ENCODE data around the gene SREK1.
A peak's percentile ranks its signal among the peaks of the same experiment; 100 is the strongest.
"Not testable (repeated sequence)": the region's sequence is repeated elsewhere in the genome, so short reads cannot be mapped to it uniquely, and the experiment has no call there.

The SREK1 gene

GRCh38 chr5:66144074-66144833, at the start of gene SREK1:
SREK1 (plus strand) TSS chr5:66144300; CDS start chr5:66144377, 77 bp downstream.
- Histone ChIP-seq H3K9ac (ENCODE audit: low read depth, low read length) (peak within 1 kb of the TSS; percentile 98), H3K9me3 (ENCODE audit: control insufficient read depth, insufficient read depth, low read length) (no peaks in the 10 kb centered on the region), H3K4me3 (ENCODE audit: low read depth, low read length) (peak within 1 kb of the TSS; percentile 97), H3K4me1 (ENCODE audit: control insufficient read depth, insufficient read depth, low read length) (peaks cover 6% of the 10 kb centered on the region), H3K27me3 (ENCODE audit: control insufficient read depth, insufficient read depth, low read length) (no peaks in the 10 kb centered on the region), H3K27ac (ENCODE audit: low read depth, low read length) (peak within 1 kb of the TSS; percentile 99), H3K36me3 (ENCODE audit: control insufficient read depth, insufficient read depth, low read length) (no peaks in the 10 kb centered on the region)

GRCh38 chr5:66100851-66101250, 43.2 kb upstream of the SREK1 start:
- H3K9ac ChIP-seq (ENCODE audit: low read depth, low read length), result no peak overlapping the region
- peaks cover 22% of the 10 kb centered on the region for H3K9me3 ChIP-seq (ENCODE audit: control insufficient read depth, insufficient read depth, low read length)
- no peaks in the 10 kb centered on the region for H3K4me1 ChIP-seq (ENCODE audit: control insufficient read depth, insufficient read depth, low read length)
- no peak overlapping the region for H3K27ac ChIP-seq (ENCODE audit: low read depth, low read length)
- no peaks in the 10 kb centered on the region for H3K36me3 ChIP-seq (ENCODE audit: control insufficient read depth, insufficient read depth, low read length)
- H3K4me3 ChIP-seq (ENCODE audit: low read depth, low read length), result no peak overlapping the region
- no peaks in the 10 kb centered on the region for H3K27me3 ChIP-seq (ENCODE audit: control insufficient read depth, insufficient read depth, low read length)

- H3K27me3 ChIP-seq (ENCODE audit: control insufficient read depth, insufficient read depth, low read length), result no peaks in the 10 kb centered on the region
- H3K27ac ChIP-seq (ENCODE audit: low read depth, low read length), result no peak overlapping the region
These were observed 30.9 kb upstream of the SREK1 start for GRCh38 chr5:66113160-66113559.

GRCh38 chr5:66118304-66118703, 25.8 kb upstream of the SREK1 start:
- H3K27ac ChIP-seq (ENCODE audit: low read depth, low read length), result no peak overlapping the region
- no peaks in the 10 kb centered on the region for H3K27me3 ChIP-seq (ENCODE audit: control insufficient read depth, insufficient read depth, low read length)
- no peaks in the 10 kb centered on the region for H3K36me3 ChIP-seq (ENCODE audit: control insufficient read depth, insufficient read depth, low read length)
- no peak overlapping the region for H3K9ac ChIP-seq (ENCODE audit: low read depth, low read length)
- H3K9me3 ChIP-seq (ENCODE audit: control insufficient read depth, insufficient read depth, low read length), result no peaks in the 10 kb centered on the region
- no peaks in the 10 kb centered on the region for H3K4me1 ChIP-seq (ENCODE audit: control insufficient read depth, insufficient read depth, low read length)
- H3K4me3 ChIP-seq (ENCODE audit: low read depth, low read length), result no peak overlapping the region

More at GRCh38 chr5:66113160-66113559, 30.9 kb upstream of the SREK1 start:
- Histone ChIP-seq H3K4me3 (ENCODE audit: low read depth, low read length) (no peak overlapping the region), H3K9ac (ENCODE audit: low read depth, low read length) (no peak overlapping the region), H3K9me3 (ENCODE audit: control insufficient read depth, insufficient read depth, low read length) (no peaks in the 10 kb centered on the region), H3K4me1 (ENCODE audit: control insufficient read depth, insufficient read depth, low read length) (no peaks in the 10 kb centered on the region), H3K36me3 (ENCODE audit: control insufficient read depth, insufficient read depth, low read length) (no peaks in the 10 kb centered on the region)

- Histone ChIP-seq H3K27me3 (ENCODE audit: control insufficient read depth, insufficient read depth, low read length) (no peaks in the 10 kb centered on the region), H3K4me3 (ENCODE audit: low read depth, low read length) (no peak overlapping the region), H3K9me3 (ENCODE audit: control insufficient read depth, insufficient read depth, low read length) (no peaks in the 10 kb centered on the region), H3K9ac (ENCODE audit: low read depth, low read length) (no peak overlapping the region), H3K4me1 (ENCODE audit: control insufficient read depth, insufficient read depth, low read length) (no peaks in the 10 kb centered on the region; the same call in 1 of the 2 replicates), H3K36me3 (ENCODE audit: control insufficient read depth, insufficient read depth, low read length) (no peaks in the 10 kb centered on the region), H3K27ac (ENCODE audit: low read depth, low read length) (no peak overlapping the region)
These were observed 21.6 kb upstream of the SREK1 start for GRCh38 chr5:66122379-66123034.

GRCh38 chr5:66129144-66129543, 15.0 kb upstream of the SREK1 start:
- Histone ChIP-seq H3K4me3 (ENCODE audit: low read depth, low read length) (no peak overlapping the region), H3K4me1 (ENCODE audit: control insufficient read depth, insufficient read depth, low read length) (no peaks in the 10 kb centered on the region; the same call in 1 of the 2 replicates), H3K36me3 (ENCODE audit: control insufficient read depth, insufficient read depth, low read length) (no peaks in the 10 kb centered on the region), H3K27ac (ENCODE audit: low read depth, low read length) (no peak overlapping the region), H3K9ac (ENCODE audit: low read depth, low read length) (no peak overlapping the region), H3K9me3 (ENCODE audit: control insufficient read depth, insufficient read depth, low read length) (no peaks in the 10 kb centered on the region), H3K27me3 (ENCODE audit: control insufficient read depth, insufficient read depth, low read length) (no peaks in the 10 kb centered on the region)

GRCh38 chr5:66130493-66130892, 13.6 kb upstream of the SREK1 start:
- no peaks in the 10 kb centered on the region; the same call in 1 of the 2 replicates for H3K4me1 ChIP-seq (ENCODE audit: control insufficient read depth, insufficient read depth, low read length)
- H3K27ac ChIP-seq (ENCODE audit: low read depth, low read length), result no peak overlapping the region
- no peak overlapping the region for H3K9ac ChIP-seq (ENCODE audit: low read depth, low read length)
- H3K27me3 ChIP-seq (ENCODE audit: control insufficient read depth, insufficient read depth, low read length), result no peaks in the 10 kb centered on the region
- H3K4me3 ChIP-seq (ENCODE audit: low read depth, low read length), result no peak overlapping the region
- H3K36me3 ChIP-seq (ENCODE audit: control insufficient read depth, insufficient read depth, low read length), result no peaks in the 10 kb centered on the region
- no peaks in the 10 kb centered on the region for H3K9me3 ChIP-seq (ENCODE audit: control insufficient read depth, insufficient read depth, low read length)

- Histone ChIP-seq H3K36me3 (ENCODE audit: control insufficient read depth, insufficient read depth, low read length) (no peaks in the 10 kb centered on the region), H3K4me3 (ENCODE audit: low read depth, low read length) (no peak overlapping the region), H3K9me3 (ENCODE audit: control insufficient read depth, insufficient read depth, low read length) (no peaks in the 10 kb centered on the region), H3K27ac (ENCODE audit: low read depth, low read length) (no peak overlapping the region), H3K27me3 (ENCODE audit: control insufficient read depth, insufficient read depth, low read length) (no peaks in the 10 kb centered on the region), H3K9ac (ENCODE audit: low read depth, low read length) (no peak overlapping the region), H3K4me1 (ENCODE audit: control insufficient read depth, insufficient read depth, low read length) (no peaks in the 10 kb centered on the region)
These were observed 9.7 kb upstream of the SREK1 start for GRCh38 chr5:66134407-66134861.

- no peaks in the 10 kb centered on the region for H3K36me3 ChIP-seq (ENCODE audit: control insufficient read depth, insufficient read depth, low read length)
These were observed 8.0 kb upstream of the SREK1 start for GRCh38 chr5:66136053-66136452.

GRCh38 chr5:66136944-66137343, 7.2 kb upstream of the SREK1 start:
- H3K4me3 ChIP-seq (ENCODE audit: low read depth, low read length); H3K27me3 ChIP-seq (ENCODE audit: control insufficient read depth, insufficient read depth, low read length); H3K27ac ChIP-seq (ENCODE audit: low read depth, low read length); H3K9ac ChIP-seq (ENCODE audit: low read depth, low read length); H3K36me3 ChIP-seq (ENCODE audit: control insufficient read depth, insufficient read depth, low read length); H3K9me3 ChIP-seq (ENCODE audit: control insufficient read depth, insufficient read depth, low read length); H3K4me1 ChIP-seq (ENCODE audit: control insufficient read depth, insufficient read depth, low read length): not testable (repeated sequence)

More at GRCh38 chr5:66136053-66136452, 8.0 kb upstream of the SREK1 start:
- Histone ChIP-seq H3K9me3 (ENCODE audit: control insufficient read depth, insufficient read depth, low read length) (no peaks in the 10 kb centered on the region), H3K27ac (ENCODE audit: low read depth, low read length) (no peak overlapping the region), H3K9ac (ENCODE audit: low read depth, low read length) (no peak overlapping the region), H3K4me1 (ENCODE audit: control insufficient read depth, insufficient read depth, low read length) (no peaks in the 10 kb centered on the region), H3K27me3 (ENCODE audit: control insufficient read depth, insufficient read depth, low read length) (no peaks in the 10 kb centered on the region), H3K4me3 (ENCODE audit: low read depth, low read length) (no peak overlapping the region)

GRCh38 chr5:66138637-66139317, 5.3 kb upstream of the SREK1 start:
- Histone ChIP-seq H3K4me1 (ENCODE audit: control insufficient read depth, insufficient read depth, low read length) (peaks cover 6% of the 10 kb centered on the region), H3K36me3 (ENCODE audit: control insufficient read depth, insufficient read depth, low read length) (no peaks in the 10 kb centered on the region)

More at GRCh38 chr5:66138637-66139317, 5.3 kb upstream of the SREK1 start:
- H3K27me3 ChIP-seq (ENCODE audit: control insufficient read depth, insufficient read depth, low read length), result no peaks in the 10 kb centered on the region
- H3K9me3 ChIP-seq (ENCODE audit: control insufficient read depth, insufficient read depth, low read length), result no peaks in the 10 kb centered on the region
- no peak overlapping the region for H3K4me3 ChIP-seq (ENCODE audit: low read depth, low read length)
- no peak overlapping the region for H3K27ac ChIP-seq (ENCODE audit: low read depth, low read length)
- no peak overlapping the region for H3K9ac ChIP-seq (ENCODE audit: low read depth, low read length)

All from HUES48 (cell line).